Skeletal muscle cell (primary cell): ENCODE data around the gene GMPR.
A peak's percentile ranks its signal among the peaks of the same experiment; 100 is the strongest.

Experiments
- DNase-seq: peaks from one replicate; pipeline ENCODE4 v3.0.0-alpha.2; 2010; ENCODE audit warnings: low read depth
- H3K4me3 ChIP-seq: 2 replicates; pipeline ENCODE4 v1.5.1; 2011; ENCODE audit warnings: low read depth, mild to moderate bottlenecking, control low read depth, low read length, moderate library complexity

GMPR gene

GRCh38 chr6:16319813-16320532 is 81.6 kb downstream of the GMPR start:
- H3K4me3 ChIP-seq = peak overlapping the region; percentile 10
- peak; percentile 89 for DNase-seq

- no peak overlapping the region for H3K4me3 ChIP-seq
- peak; percentile 69 for DNase-seq
Measured at GRCh38 chr6:16320533-16321340, 82.3 kb downstream of the GMPR start.

- no peak overlapping the region for H3K4me3 ChIP-seq
Measured at GRCh38 chr6:16321341-16321710, 82.9 kb downstream of the GMPR start.

GRCh38 chr6:16321826-16322225 is 83.4 kb downstream of the GMPR start:
- H3K4me3 ChIP-seq = no peak overlapping the region
- no peak for DNase-seq

More at GRCh38 chr6:16321341-16321710, 82.9 kb downstream of the GMPR start:
- no peak for DNase-seq

GRCh38 chr6:16322666-16323312 is 84.4 kb downstream of the GMPR start:
- no peak overlapping the region for H3K4me3 ChIP-seq
- peak; percentile 78 for DNase-seq

GRCh38 chr6:16324184-16324583 is 85.8 kb downstream of the GMPR start:
- no peak overlapping the region for H3K4me3 ChIP-seq
- DNase-seq = no peak

GRCh38 chr6:16324606-16325225 is 86.3 kb downstream of the GMPR start:
- no peak overlapping the region for H3K4me3 ChIP-seq
- DNase-seq = no peak

GRCh38 chr6:16326531-16326930 is 88.1 kb downstream of the GMPR start:
- DNase-seq = no peak
- no peak overlapping the region for H3K4me3 ChIP-seq

GRCh38 chr6:16326971-16327776 is 88.8 kb downstream of the GMPR start:
- DNase-seq = no peak
- no peak overlapping the region for H3K4me3 ChIP-seq

- no peak for DNase-seq
- H3K4me3 ChIP-seq = no peak overlapping the region
Measured at GRCh38 chr6:16327777-16328325, 89.5 kb downstream of the GMPR start.

GRCh38 chr6:16329233-16329632 is 90.8 kb downstream of the GMPR start:
- H3K4me3 ChIP-seq = no peak overlapping the region
- DNase-seq = no peak

- DNase-seq = no peak
- no peak overlapping the region for H3K4me3 ChIP-seq
Measured at GRCh38 chr6:16331384-16332174, 93.2 kb downstream of the GMPR start.

- no peak overlapping the region for H3K4me3 ChIP-seq
- no peak for DNase-seq
Measured at GRCh38 chr6:16332175-16332542, 93.8 kb downstream of the GMPR start.

GRCh38 chr6:16333580-16333979 is 95.2 kb downstream of the GMPR start:
- no peak for DNase-seq
- no peak overlapping the region for H3K4me3 ChIP-seq

GRCh38 chr6:16334671-16335070 is 96.3 kb downstream of the GMPR start:
- DNase-seq = peak; percentile 91
- no peak overlapping the region for H3K4me3 ChIP-seq

GRCh38 chr6:16335176-16335575 is 96.8 kb downstream of the GMPR start:
- no peak overlapping the region for H3K4me3 ChIP-seq
- no peak for DNase-seq

GRCh38 chr6:16336056-16336818 is 97.8 kb downstream of the GMPR start:
- H3K4me3 ChIP-seq = no peak overlapping the region
- no peak for DNase-seq

- DNase-seq = no peak
- H3K4me3 ChIP-seq = no peak overlapping the region
Measured at GRCh38 chr6:16336911-16337294, 98.5 kb downstream of the GMPR start.
